Measurements from ENCODE around the gene RASSF10.

DNA sequence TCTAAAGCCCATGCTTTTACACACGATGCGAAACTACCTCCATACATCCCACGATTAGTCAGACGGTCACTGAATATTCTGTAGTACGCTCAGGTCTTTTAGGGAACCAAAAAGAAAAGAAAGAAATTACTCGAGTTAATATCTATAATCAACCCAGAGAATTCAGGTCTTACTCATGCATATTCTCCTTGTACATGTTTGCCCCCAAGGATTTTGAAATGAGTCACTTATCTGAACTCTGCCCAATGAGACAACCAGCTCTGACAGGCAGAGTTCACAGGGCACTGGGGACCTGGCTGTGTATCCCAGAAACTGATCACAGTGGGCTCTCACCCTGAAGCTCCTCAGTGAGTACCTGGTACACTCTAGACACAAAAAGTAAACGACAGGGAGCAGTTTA lies 29.2 kb downstream of the RASSF10 start:
- TF ChIP-seq POLR2A (IDR thresholded peaks at IDR 0.05) (no peak), CTCF (IDR thresholded peaks at IDR 0.05) (no peak)
